Cardiac muscle cell (in vitro differentiated cells and primary cell): Measurements from ENCODE around the gene PTPN7. TPM values are rescaled to one million over a fixed set of nuclear protein-coding genes. Genes with fewer than 3 reads are reported as not detected.

Source experiments
- DNase-seq, 2 donors: peaks; one replicate each; pipeline versions ENCODE4 v3.0.0 to v3.0.0-alpha.2; 2010 to 2017; ENCODE audit warnings: low read depth in 1 of 2, low spot score in 1 of 2
- H3K27ac ChIP-seq: fragments of 200-600 bp; sonication (generic); 2 replicates; pipeline ENCODE4 v1.5.1; 2016
- H3K27me3 ChIP-seq: fragments of 200-600 bp; sonication (generic); 2 replicates; pipeline ENCODE4 v1.6.0; 2016; ENCODE audit warnings: control low read depth
- H3K36me3 ChIP-seq: fragments of 200-600 bp; sonication (generic); 2 replicates; pipeline ENCODE4 v1.5.1; 2016; ENCODE audit warnings: control low read depth
- H3K4me1 ChIP-seq: fragments of 200-600 bp; sonication (generic); 2 replicates; pipeline ENCODE4 v1.8.1; 2017; ENCODE audit warnings: low read depth, mild to moderate bottlenecking, mixed run types
- H3K4me3 ChIP-seq: fragments of 200-600 bp; sonication (generic); 2 replicates; pipeline ENCODE4 v1.5.1; 2016; ENCODE audit warnings: mild to moderate bottlenecking
- H3K9me3 ChIP-seq: fragments of 200-600 bp; sonication (generic); 2 replicates; pipeline ENCODE4 v1.5.1; 2017; ENCODE audit warnings: low read depth, mild to moderate bottlenecking, control low read depth
- CTCF ChIP-seq: IDR thresholded peaks from 2 replicates; pipeline ENCODE4 v1.5.1; 2012; ENCODE audit warnings: low read depth, mild to moderate bottlenecking, low read length
- polyA plus RNA-seq: library from polyadenylated mRNA; unstranded; fragments of >200 nt; fragmentation: Nextera tagmentation; extraction: Ambion mirVana; gene quantifications from 2 replicates; pipeline ENCODE4 v1.2.1, GENCODE V29; 2016
- total RNA-seq: library from RNA; depleted of rRNA; stranded (reverse); fragments of >200 nt; gene quantifications from 2 replicates; pipeline ENCODE4 v1.2.3, GENCODE V29; 2016

Gene PTPN7
- total and polyA plus RNA-seq, 2 experiments from 2014 or later: not detected

- H3K27ac ChIP-seq: no peak overlapping the region
- no peak for TF ChIP-seq CTCF
- H3K27me3 ChIP-seq: no peaks in the 10 kb centered on the region
- no peaks in the 10 kb centered on the region for H3K36me3 ChIP-seq
- H3K9me3 ChIP-seq: no peaks in the 10 kb centered on the region
- H3K4me1 ChIP-seq: no peaks in the 10 kb centered on the region
- no peak overlapping the region for H3K4me3 ChIP-seq
- no peak for DNase-seq
Measured at GRCh38 chr1:202153284-202153683, 7.1 kb downstream of the PTPN7 start.

- H3K27me3 ChIP-seq: no peaks in the 10 kb centered on the region
- DNase-seq: no peak
- no peak overlapping the region for H3K4me3 ChIP-seq
- H3K4me1 ChIP-seq: no peaks in the 10 kb centered on the region
- no peak overlapping the region for H3K27ac ChIP-seq
- no peaks in the 10 kb centered on the region for H3K36me3 ChIP-seq
- TF ChIP-seq CTCF: no peak
- H3K9me3 ChIP-seq: no peaks in the 10 kb centered on the region
Measured at GRCh38 chr1:202152399-202152798, 8.0 kb downstream of the PTPN7 start.

DNA sequence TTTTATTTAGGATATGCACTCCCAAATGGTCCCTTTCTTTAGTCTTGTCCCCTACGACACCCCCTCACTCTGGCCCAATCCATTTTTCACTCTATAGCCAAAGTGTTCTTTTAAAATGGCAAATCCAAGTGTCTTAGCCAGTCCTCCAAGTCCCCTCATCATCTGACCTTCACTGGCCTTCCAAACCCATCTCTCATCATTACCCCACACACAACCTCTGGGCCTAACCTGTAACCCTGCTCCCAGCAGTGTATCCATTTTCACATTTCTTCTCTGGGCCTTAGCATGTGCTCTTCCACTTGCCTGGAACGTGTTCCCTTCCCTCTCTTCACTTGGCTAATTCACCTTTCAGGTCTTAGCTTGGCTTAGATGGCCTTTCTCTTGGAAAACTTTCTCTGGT, 9.4 kb downstream of the PTPN7 start:
- Histone ChIP-seq H3K27me3 (no peaks in the 10 kb centered on the region), H3K9me3 (no peaks in the 10 kb centered on the region), H3K4me1 (no peaks in the 10 kb centered on the region), H3K4me3 (no peak overlapping the region), H3K36me3 (no peaks in the 10 kb centered on the region), H3K27ac (no peak overlapping the region)
- no peak for DNase-seq
- TF ChIP-seq CTCF: no peak

GRCh38 chr1:202150602-202151001, 9.8 kb downstream of the PTPN7 start:
- Histone ChIP-seq H3K4me1 (no peaks in the 10 kb centered on the region), H3K36me3 (no peaks in the 10 kb centered on the region), H3K9me3 (no peaks in the 10 kb centered on the region), H3K4me3 (no peak overlapping the region), H3K27ac (no peak overlapping the region), H3K27me3 (peaks cover under 1% of the 10 kb centered on the region)
- no peak for DNase-seq
- TF ChIP-seq CTCF: no peak

- no peak for DNase-seq
- Histone ChIP-seq H3K9me3 (no peaks in the 10 kb centered on the region), H3K4me1 (no peaks in the 10 kb centered on the region), H3K27ac (no peak overlapping the region), H3K4me3 (no peak overlapping the region), H3K36me3 (no peaks in the 10 kb centered on the region), H3K27me3 (peaks cover 4% of the 10 kb centered on the region)
- no peak for TF ChIP-seq CTCF
Measured at GRCh38 chr1:202150187-202150586, 10.2 kb downstream of the PTPN7 start.

GRCh38 chr1:202149566-202149965, 10.8 kb downstream of the PTPN7 start:
- Histone ChIP-seq H3K4me3 (no peak overlapping the region), H3K27ac (no peak overlapping the region), H3K27me3 (peaks cover 4% of the 10 kb centered on the region), H3K9me3 (no peaks in the 10 kb centered on the region), H3K4me1 (no peaks in the 10 kb centered on the region), H3K36me3 (no peaks in the 10 kb centered on the region)
- no peak for TF ChIP-seq CTCF
- DNase-seq: peak in 1 of 2 donors; percentile 45
